LNCaP clone FGC (cell line): Measurements from ENCODE around the gene NUDT14.

Experiments
- DNase-seq: peaks from one replicate; pipeline ENCODE4 v3.0.0-alpha.2; 2011; ENCODE audit warnings: low read depth
- H3K4me3 ChIP-seq: 2 replicates; pipeline ENCODE4 v1.5.1; 2011; ENCODE audit warnings: mild to moderate bottlenecking, low read depth, low read length, control low read depth
- TF ChIP-seq, protein P1 (sequence below): IDR thresholded peaks from 2 replicates; pipeline ENCODE4 v1.5.1; 2012; ENCODE audit warnings: mild to moderate bottlenecking; ENCODE audit not compliant: control insufficient read depth, insufficient read depth; ENCODE audit errors: extremely low read depth

The NUDT14 gene

DNA sequence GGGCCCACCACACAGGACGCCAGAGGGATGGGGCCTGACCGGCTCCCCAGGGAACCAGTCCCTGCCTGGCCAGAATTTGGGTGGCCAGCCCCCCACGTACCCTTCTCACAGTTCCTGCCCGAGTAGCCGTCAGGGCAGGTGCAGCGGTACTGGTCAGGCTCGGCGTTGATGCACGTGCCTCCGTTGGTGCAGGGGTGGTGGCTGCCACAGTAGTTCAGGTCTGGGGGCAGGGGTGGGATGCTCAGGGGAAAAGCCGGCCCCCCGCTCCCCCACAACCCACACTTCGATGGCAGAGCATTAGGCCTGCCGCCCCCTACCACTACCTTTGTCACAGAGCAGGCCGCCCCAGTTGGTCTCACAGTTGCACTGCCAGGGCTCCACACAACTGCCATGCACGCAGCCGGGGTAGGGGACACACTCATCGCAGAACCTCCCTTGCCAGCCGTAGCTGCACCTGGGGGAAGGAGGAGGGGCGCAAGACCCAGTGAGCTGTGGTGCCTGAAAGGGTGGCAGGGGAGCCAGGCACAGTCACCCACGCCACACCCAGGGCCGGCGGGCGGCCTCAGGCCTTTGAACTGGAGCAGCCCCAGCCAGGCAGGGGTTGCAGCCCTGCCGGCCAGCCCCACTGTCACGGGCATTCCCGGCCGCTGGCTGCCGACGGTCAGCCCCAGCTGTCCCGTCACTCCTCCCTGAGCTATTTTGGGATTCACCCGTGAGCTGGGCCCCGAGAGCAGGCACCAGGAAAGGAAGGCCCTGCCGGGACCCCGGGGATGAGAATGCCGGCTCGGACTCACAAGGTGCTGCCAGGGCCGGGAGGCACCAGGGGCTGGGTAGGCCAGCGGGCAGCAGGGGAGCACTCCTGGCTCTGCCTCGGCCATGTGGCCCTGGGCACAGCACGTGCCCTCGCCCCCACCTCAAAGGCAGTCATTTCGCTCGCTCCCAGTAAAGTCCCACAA is 29.0 kb downstream of the NUDT14 start:
- TF ChIP-seq, protein P1, sequence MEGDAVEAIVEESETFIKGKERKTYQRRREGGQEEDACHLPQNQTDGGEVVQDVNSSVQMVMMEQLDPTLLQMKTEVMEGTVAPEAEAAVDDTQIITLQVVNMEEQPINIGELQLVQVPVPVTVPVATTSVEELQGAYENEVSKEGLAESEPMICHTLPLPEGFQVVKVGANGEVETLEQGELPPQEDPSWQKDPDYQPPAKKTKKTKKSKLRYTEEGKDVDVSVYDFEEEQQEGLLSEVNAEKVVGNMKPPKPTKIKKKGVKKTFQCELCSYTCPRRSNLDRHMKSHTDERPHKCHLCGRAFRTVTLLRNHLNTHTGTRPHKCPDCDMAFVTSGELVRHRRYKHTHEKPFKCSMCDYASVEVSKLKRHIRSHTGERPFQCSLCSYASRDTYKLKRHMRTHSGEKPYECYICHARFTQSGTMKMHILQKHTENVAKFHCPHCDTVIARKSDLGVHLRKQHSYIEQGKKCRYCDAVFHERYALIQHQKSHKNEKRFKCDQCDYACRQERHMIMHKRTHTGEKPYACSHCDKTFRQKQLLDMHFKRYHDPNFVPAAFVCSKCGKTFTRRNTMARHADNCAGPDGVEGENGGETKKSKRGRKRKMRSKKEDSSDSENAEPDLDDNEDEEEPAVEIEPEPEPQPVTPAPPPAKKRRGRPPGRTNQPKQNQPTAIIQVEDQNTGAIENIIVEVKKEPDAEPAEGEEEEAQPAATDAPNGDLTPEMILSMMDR, result no peak
- no peak for DNase-seq
- no peak overlapping the region for H3K4me3 ChIP-seq

DNA sequence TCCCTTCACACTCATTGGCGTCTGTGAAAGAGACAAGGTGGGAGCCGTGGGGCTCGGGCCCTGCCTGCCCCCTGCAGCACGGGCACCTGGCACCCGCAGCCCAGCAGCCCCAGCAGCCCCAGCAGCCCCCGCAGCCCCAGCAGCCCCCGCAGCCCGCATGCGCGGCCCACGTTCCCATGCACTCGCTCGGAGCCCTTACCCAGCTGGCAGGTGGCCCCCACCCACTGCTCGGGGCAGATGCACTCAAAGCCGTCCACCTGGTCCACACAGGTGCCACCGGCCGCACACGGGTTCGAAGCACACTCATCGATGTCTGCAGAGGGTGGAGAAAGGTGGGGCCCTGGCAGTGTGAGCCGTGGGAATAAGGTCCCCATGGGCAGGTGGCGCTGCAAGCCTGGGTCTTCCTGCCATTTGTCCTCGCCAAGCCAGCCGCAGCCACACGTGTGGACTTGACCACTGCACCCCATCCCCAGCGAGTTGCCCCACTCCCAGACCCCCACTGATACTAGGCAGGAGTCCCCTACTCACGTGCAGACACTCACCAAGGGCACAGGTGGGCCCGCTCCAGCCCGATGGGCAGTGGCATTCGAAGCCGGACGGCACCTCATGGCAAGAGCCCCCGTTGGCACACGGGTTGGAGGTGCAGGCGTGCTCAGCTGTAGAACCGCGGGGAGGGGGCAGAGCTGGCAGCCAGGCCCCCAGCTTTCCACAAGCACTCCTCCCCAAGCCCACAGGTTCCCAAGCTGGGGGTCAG is 29.9 kb downstream of the NUDT14 start:
- H3K4me3 ChIP-seq, result no peak overlapping the region
- TF ChIP-seq, protein P1, result no peak
- no peak for DNase-seq

DNA sequence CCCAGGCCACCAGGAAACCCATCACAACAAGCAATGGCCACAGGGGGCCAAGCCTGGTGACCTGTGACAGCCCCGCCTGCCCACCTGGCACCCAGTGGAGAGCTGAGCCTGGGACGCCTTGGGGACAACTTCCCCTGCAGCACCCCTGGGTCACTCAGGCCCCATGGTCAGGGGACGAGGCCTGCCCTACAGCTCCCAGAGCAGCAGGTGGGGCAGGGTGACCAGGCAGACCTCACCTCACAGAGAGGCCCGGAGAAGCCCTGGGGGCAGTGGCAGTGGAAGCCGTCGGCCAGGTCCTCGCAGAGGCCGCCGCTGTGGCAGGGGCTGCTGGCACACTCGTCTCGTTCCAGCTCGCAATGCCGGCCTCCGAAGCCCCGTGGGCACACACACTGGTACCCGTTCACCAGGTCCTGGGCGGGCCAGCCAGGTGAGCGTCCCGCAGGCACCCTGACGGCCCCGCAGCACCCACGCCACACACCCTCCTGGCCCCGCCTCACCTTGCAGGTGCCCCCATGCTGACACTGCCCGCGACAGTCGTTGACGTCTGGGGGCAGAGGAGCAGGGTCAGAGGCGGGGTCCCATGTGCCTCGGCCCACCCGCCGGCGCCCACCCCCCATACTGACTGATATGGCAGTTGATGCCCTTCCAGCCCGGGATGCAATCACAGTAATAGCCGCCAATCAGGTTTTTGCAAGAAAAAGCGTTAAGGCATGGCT is 30.6 kb downstream of the NUDT14 start:
- no peak overlapping the region for H3K4me3 ChIP-seq
- TF ChIP-seq, protein P1, result no peak
- no peak for DNase-seq

DNA sequence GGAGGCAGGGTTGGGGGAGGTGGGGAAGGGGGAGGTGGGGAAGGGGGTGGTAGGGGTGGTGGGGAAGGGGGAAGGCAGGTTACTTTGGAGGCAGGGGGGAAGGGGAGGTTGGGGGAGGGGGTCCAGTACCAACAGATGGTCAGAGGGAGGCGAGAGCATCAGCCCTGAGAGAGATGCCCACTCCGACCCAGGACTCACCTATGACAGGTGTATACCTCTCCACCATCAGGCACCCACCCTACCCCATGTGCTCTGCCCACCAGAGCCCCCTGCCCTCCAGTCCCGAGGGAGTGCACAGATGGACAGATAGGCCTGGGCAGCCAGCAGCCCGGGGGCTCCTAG is 31.1 kb downstream of the NUDT14 start:
- TF ChIP-seq, protein P1, result no peak
- no peak for DNase-seq
- no peak overlapping the region for H3K4me3 ChIP-seq

DNA sequence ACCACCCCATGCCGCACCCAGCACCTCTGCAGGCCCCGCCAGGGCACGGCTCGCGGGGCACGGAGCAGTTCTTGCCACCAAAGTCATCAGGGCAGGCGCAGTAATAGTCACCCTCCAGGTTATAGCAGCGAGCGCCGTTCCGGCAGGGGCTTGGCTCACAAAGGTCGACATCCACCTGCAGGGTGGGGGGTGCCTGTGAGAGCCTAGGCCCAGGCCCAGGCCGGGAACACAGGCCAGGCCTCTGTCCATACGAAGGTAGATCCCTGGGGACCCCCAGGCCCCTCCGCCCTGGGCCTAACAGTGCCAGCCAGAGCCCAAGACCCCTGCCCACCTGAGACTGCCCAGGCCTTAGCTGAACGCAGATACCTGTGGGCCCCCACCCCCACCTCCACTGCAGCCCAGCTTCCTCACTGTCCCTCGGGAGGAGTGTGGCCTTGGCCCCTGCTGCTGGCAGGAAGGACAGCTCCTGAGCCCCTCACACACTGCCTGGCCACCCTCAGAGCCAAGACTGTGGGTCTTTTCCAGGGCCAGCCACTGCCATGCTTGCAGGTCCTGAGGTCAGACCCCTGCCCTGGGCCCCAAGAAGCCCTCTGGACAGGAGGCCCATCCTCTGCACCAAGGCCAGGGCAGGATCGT is 31.8 kb downstream of the NUDT14 start:
- no peak overlapping the region for H3K4me3 ChIP-seq
- DNase-seq, result no peak
- TF ChIP-seq, protein P1, result no peak

DNA sequence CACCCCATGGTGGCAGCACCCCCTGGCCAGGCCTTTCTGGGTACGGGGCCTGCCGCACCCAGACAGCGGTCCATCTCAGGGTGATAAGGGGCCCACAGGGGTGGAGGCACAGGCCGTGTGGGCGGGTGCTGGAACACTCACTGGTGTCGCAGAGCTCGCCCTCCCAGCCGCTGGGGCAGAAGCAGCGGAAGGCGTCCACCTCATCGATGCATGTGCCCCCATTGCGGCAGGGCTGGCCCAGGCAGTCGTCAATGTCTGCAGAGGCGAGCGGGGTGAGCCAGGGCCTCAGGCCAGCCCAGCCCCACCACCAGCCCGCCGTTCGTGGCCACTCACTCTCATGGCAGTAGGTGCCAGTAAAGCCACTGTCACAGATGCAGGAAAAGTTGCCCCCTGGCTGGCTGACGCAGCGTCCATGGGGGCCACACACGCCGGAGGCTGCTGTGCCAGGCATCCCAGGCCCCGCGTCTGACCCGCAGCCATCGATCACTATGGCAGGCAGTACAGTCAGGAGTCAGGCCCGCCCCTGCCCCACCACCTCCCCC is 32.4 kb downstream of the NUDT14 start:
- no peak for DNase-seq
- H3K4me3 ChIP-seq, result no peak overlapping the region
- TF ChIP-seq, protein P1, result no peak
